Small intestine (tissue), 7 donors: Measurements from ENCODE around the gene MSI2. TPM values are rescaled to one million over a fixed set of nuclear protein-coding genes. Genes with fewer than 3 reads are reported as not detected.

ENCODE experiments used
- DNase-seq, 2 donors: peaks; one replicate each; pipeline versions ENCODE4 v3.0.0 to v3.0.0-alpha.2; 2013
- FAIRE-seq: peaks from 2 replicates; lab custom pipeline; 2012; peaks lifted over from hg19 to GRCh38; lab: Jason Lieb, UNC
- H3K27ac ChIP-seq, 3 donors: one replicate each; pipeline ENCODE4 v1.5.1; 2013; ENCODE audit warnings: low read length in 2 of 3, mild to moderate bottlenecking in 2 of 3, control low read depth in 1 of 3, inconsistent platforms in 1 of 3, low read depth in 1 of 3, moderate library complexity in 1 of 3
- H3K27me3 ChIP-seq, 3 donors: one replicate each; pipeline ENCODE4 v1.6.1; 2013; ENCODE audit warnings: low read length in 3 of 3, inconsistent platforms in 1 of 3; ENCODE audit not compliant: control insufficient read depth in 3 of 3, insufficient read depth in 3 of 3
- H3K36me3 ChIP-seq, 3 donors: one replicate each; pipeline ENCODE4 v1.6.1; 2013; ENCODE audit warnings: low read length in 3 of 3, inconsistent platforms in 1 of 3, low read depth in 1 of 3, mild to moderate bottlenecking in 1 of 3, moderate library complexity in 1 of 3; ENCODE audit not compliant: control insufficient read depth in 3 of 3, insufficient read depth in 2 of 3
- H3K4me1 ChIP-seq, 3 donors: one replicate each; pipeline ENCODE4 v1.6.1; 2013; ENCODE audit warnings: low read length in 2 of 3, inconsistent platforms in 1 of 3, low read depth in 1 of 3, mild to moderate bottlenecking in 1 of 3, moderate library complexity in 1 of 3; ENCODE audit not compliant: control insufficient read depth in 3 of 3, insufficient read depth in 2 of 3
- H3K4me3 ChIP-seq, 3 donors: one replicate each; pipeline ENCODE4 v1.5.1; 2013; ENCODE audit warnings: low read length in 3 of 3, control low read depth in 1 of 3, inconsistent platforms in 1 of 3, low read depth in 1 of 3, mild to moderate bottlenecking in 1 of 3, moderate library complexity in 1 of 3
- H3K9me3 ChIP-seq, 2 donors: one replicate each; pipeline ENCODE4 v1.6.1; 2013; ENCODE audit warnings: low read depth in 1 of 2, low read length in 1 of 2; ENCODE audit not compliant: control insufficient read depth in 2 of 2, insufficient read depth in 1 of 2
- WGBS, 3 donors: extraction: QIAGEN DNeasy Blood & Tissue Kit; methylation state at CpG; one replicate each; pipeline ENCODE4 v1.1.7; 2013; 5-methylcytosine and 5-hydroxymethylcytosine counted together
- polyA plus RNA-seq, 4 donors: library from polyadenylated mRNA; stranded (reverse) in 3 of 4; unstranded in 1 of 4; fragments of 200-250 nt in 3 of 4; fragments of 120-200 nt in 1 of 4; gene quantifications; one replicate each; pipeline versions ENCODE4 v1.2.1 to v1.2.3, GENCODE V29; 2013
- donor health status: healthy with polysubstance abuse.
- donor health status: control.
- donor health status: control.
- donor health status: Bipolar disorder and iron deficiency.
- donor health status: healthy.

The MSI2 gene
- polyA plus RNA-seq, 4 donors, result 5.1 to 49.4 (median 12.6) TPM

GRCh38 chr17:57324631-57325030, 68.3 kb downstream of the MSI2 start:
- Histone ChIP-seq H3K4me1 (peaks cover 0 to 34% (median 0%) of the 10 kb centered on the region in 3 donors), H3K27me3 (no peaks in the 10 kb centered on the region), H3K36me3 (peaks cover 0 to 39% (median 0%) of the 10 kb centered on the region in 3 donors), H3K27ac (peak overlapping the region in 1 of 3 donors; percentile 20), H3K4me3 (no peak overlapping the region), H3K9me3 (no peaks in the 10 kb centered on the region)
- FAIRE-seq, result no peak
- DNase-seq, result peak in 1 of 2 donors; percentile 39

- Histone ChIP-seq H3K36me3 (peaks cover 0 to 29% (median 0%) of the 10 kb centered on the region in 3 donors), H3K9me3 (no peaks in the 10 kb centered on the region), H3K4me1 (peaks cover 0 to 34% (median 0%) of the 10 kb centered on the region in 3 donors), H3K27me3 (no peaks in the 10 kb centered on the region), H3K4me3 (no peak overlapping the region), H3K27ac (peak overlapping the region in 1 of 3 donors; percentile 76)
- 58 to 78% (median 63%) methylated on average over 2 of the region's 2 CpGs for WGBS, 3 donors
- FAIRE-seq, result no peak
- DNase-seq, result peak; percentile 25 to 84
Observed at GRCh38 chr17:57326336-57326735, 70.0 kb downstream of the MSI2 start.

GRCh38 chr17:57326764-57327163, 70.4 kb downstream of the MSI2 start:
- DNase-seq (no peak), FAIRE-seq (no peak)
- H3K4me3 ChIP-seq, result no peak overlapping the region
- H3K27me3 ChIP-seq, result no peaks in the 10 kb centered on the region
- peak overlapping the region in 1 of 3 donors; percentile 76 for H3K27ac ChIP-seq
- no peaks in the 10 kb centered on the region for H3K9me3 ChIP-seq
- 87 to 93% (median 91%) methylated on average over 5 of the region's 5 CpGs for WGBS, 3 donors
- peaks cover 0 to 34% (median 0%) of the 10 kb centered on the region in 3 donors for H3K4me1 ChIP-seq
- H3K36me3 ChIP-seq, result peaks cover 0 to 28% (median 0%) of the 10 kb centered on the region in 3 donors

GRCh38 chr17:57327176-57327970, 71.0 kb downstream of the MSI2 start:
- 94 to 97% (median 95%) methylated on average over 6 of the region's 6 CpGs for WGBS, 3 donors

GRCh38 chr17:57328109-57328882, 72.0 kb downstream of the MSI2 start:
- H3K36me3 ChIP-seq, result peaks cover 0 to 22% (median 0%) of the 10 kb centered on the region in 3 donors
- H3K27me3 ChIP-seq, result no peaks in the 10 kb centered on the region
- FAIRE-seq, result no peak
- H3K4me3 ChIP-seq, result no peak overlapping the region
- H3K4me1 ChIP-seq, result peaks cover 0 to 34% (median 0%) of the 10 kb centered on the region in 3 donors
- no peaks in the 10 kb centered on the region for H3K9me3 ChIP-seq
- no peak overlapping the region for H3K27ac ChIP-seq
- DNase-seq, result no peak
- WGBS, 3 donors, result 74 to 94% (median 94%) methylated on average over 1 of the region's 1 CpG

More at GRCh38 chr17:57327176-57327970, 71.0 kb downstream of the MSI2 start:
- Histone ChIP-seq H3K4me3 (no peak overlapping the region), H3K9me3 (no peaks in the 10 kb centered on the region), H3K27me3 (no peaks in the 10 kb centered on the region), H3K4me1 (peaks cover 0 to 34% (median 0%) of the 10 kb centered on the region in 3 donors), H3K27ac (peak overlapping the region in 1 of 3 donors; percentile 76), H3K36me3 (peaks cover 0 to 24% (median 0%) of the 10 kb centered on the region in 3 donors)
- FAIRE-seq (no peak), DNase-seq (no peak)

GRCh38 chr17:57329380-57330214, 73.3 kb downstream of the MSI2 start:
- Histone ChIP-seq H3K27ac (no peak overlapping the region), H3K36me3 (peaks cover 0 to 14% (median 0%) of the 10 kb centered on the region in 3 donors), H3K4me3 (no peak overlapping the region), H3K9me3 (no peaks in the 10 kb centered on the region), H3K4me1 (peaks cover 0 to 26% (median 0%) of the 10 kb centered on the region in 3 donors), H3K27me3 (no peaks in the 10 kb centered on the region)
- FAIRE-seq, result no peak
- DNase-seq, result no peak
- 77 to 88% (median 88%) methylated on average over 9 of the region's 9 CpGs for WGBS, 3 donors

- Histone ChIP-seq H3K27ac (no peak overlapping the region), H3K4me3 (no peak overlapping the region), H3K9me3 (no peaks in the 10 kb centered on the region), H3K27me3 (no peaks in the 10 kb centered on the region), H3K4me1 (peaks cover 0 to 17% (median 0%) of the 10 kb centered on the region in 3 donors), H3K36me3 (peaks cover 0 to 11% (median 0%) of the 10 kb centered on the region in 3 donors)
- DNase-seq, result no peak
- no peak for FAIRE-seq
- WGBS, 3 donors, result 95 to 99% (median 96%) methylated on average over 6 of the region's 6 CpGs
Observed at GRCh38 chr17:57330587-57330986, 74.3 kb downstream of the MSI2 start.
